ENCODE data around the gene LRRC49. TPM values are rescaled to one million over a fixed set of nuclear protein-coding genes. Genes with fewer than 3 reads are reported as not detected.

The LRRC49 gene
- total RNA-seq, 4 donors from 2014 or later, result 2.7 to 6.0 (median 4.4) TPM; not detected in 1

DNA sequence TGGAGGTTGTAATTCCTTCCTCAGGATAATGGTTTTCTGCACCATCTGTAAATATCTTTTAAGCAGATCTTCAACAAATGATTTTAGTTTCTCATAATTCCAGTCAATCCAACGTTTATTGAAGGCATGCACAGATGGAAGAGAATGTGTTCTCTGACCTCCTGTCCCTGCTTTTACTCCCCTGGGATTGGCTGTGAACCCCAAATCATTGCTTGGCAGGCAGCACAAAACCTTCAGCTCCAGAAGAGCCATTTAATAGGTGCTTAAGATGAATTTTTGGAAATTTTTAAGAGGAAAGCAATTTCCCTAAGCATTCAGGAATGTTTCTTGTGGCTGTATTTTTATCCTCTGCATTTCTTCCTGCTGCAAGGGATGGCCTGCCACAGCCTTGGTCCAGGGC, 197.2 kb downstream of the LRRC49 start:
- Histone ChIP-seq H3K27me3 (no peaks in the 10 kb centered on the region), H3K9me3 (no peaks in the 10 kb centered on the region), H3K36me3 (no peaks in the 10 kb centered on the region), H3K4me1 (no peaks in the 10 kb centered on the region), H3K27ac (no peak overlapping the region), H3K4me3 (no peak overlapping the region)
- no peak for TF ChIP-seq POLR2A (IDR thresholded peaks at IDR 0.05)
- TF ChIP-seq, protein P1, sequence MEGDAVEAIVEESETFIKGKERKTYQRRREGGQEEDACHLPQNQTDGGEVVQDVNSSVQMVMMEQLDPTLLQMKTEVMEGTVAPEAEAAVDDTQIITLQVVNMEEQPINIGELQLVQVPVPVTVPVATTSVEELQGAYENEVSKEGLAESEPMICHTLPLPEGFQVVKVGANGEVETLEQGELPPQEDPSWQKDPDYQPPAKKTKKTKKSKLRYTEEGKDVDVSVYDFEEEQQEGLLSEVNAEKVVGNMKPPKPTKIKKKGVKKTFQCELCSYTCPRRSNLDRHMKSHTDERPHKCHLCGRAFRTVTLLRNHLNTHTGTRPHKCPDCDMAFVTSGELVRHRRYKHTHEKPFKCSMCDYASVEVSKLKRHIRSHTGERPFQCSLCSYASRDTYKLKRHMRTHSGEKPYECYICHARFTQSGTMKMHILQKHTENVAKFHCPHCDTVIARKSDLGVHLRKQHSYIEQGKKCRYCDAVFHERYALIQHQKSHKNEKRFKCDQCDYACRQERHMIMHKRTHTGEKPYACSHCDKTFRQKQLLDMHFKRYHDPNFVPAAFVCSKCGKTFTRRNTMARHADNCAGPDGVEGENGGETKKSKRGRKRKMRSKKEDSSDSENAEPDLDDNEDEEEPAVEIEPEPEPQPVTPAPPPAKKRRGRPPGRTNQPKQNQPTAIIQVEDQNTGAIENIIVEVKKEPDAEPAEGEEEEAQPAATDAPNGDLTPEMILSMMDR (IDR thresholded peaks at IDR 0.05), result no peak
- no peak for DNase-seq

DNA sequence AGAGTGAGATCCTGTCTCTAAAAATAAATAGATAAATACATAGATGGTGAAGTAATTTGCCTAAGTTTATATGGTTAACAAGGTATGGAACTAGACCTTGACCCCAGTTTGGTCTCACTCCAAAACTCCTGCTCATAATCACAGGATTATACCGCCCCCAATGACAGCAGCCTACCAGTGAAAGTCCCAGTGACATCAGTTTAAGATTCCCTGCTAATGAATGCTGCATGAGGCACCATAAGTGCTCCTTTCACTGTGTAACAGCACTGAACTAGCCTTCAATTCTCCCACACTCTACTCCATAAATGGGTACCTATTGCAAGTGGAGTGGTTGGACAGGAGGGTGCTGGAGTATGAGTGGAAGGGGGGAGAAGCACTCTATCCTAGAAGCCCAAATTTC, 199.0 kb downstream of the LRRC49 start:
- TF ChIP-seq, protein P1 (IDR thresholded peaks at IDR 0.05), result no peak
- TF ChIP-seq POLR2A (IDR thresholded peaks at IDR 0.05), result no peak
- H3K36me3 ChIP-seq, result no peaks in the 10 kb centered on the region
- no peak overlapping the region for H3K27ac ChIP-seq
- no peaks in the 10 kb centered on the region for H3K4me1 ChIP-seq
- H3K4me3 ChIP-seq, result no peak overlapping the region
- H3K9me3 ChIP-seq, result no peaks in the 10 kb centered on the region
- no peak for DNase-seq
- no peaks in the 10 kb centered on the region for H3K27me3 ChIP-seq

DNA sequence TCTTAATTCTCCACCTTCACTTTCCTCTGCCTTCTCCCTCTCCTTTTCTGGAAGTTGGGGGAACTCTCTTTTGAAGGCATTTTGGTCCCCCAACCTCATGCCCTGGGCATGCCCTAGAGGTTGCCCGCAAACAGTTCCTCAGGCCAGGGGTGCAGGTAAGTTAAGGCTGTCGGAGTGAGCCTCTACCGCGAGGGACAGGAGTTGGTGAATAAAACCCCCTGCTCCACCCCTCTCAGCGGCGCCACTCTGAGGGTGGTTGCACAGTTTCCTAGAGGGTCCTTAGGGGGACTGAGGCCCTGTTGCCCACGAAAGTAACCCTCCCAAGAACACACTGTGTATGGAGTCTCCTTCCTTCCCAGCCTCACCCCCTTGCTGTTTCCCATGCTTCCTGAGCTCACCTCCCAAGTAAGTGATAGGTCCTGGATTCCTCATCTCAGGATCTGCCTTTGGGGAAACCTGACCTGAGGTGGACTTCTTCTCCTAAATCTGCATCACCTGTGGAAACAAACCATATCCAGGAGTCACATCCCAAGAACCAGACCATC, 199.5 kb downstream of the LRRC49 start:
- TF ChIP-seq, protein P1 (IDR thresholded peaks at IDR 0.05), result no peak
- no peak for TF ChIP-seq POLR2A (IDR thresholded peaks at IDR 0.05)

DNA sequence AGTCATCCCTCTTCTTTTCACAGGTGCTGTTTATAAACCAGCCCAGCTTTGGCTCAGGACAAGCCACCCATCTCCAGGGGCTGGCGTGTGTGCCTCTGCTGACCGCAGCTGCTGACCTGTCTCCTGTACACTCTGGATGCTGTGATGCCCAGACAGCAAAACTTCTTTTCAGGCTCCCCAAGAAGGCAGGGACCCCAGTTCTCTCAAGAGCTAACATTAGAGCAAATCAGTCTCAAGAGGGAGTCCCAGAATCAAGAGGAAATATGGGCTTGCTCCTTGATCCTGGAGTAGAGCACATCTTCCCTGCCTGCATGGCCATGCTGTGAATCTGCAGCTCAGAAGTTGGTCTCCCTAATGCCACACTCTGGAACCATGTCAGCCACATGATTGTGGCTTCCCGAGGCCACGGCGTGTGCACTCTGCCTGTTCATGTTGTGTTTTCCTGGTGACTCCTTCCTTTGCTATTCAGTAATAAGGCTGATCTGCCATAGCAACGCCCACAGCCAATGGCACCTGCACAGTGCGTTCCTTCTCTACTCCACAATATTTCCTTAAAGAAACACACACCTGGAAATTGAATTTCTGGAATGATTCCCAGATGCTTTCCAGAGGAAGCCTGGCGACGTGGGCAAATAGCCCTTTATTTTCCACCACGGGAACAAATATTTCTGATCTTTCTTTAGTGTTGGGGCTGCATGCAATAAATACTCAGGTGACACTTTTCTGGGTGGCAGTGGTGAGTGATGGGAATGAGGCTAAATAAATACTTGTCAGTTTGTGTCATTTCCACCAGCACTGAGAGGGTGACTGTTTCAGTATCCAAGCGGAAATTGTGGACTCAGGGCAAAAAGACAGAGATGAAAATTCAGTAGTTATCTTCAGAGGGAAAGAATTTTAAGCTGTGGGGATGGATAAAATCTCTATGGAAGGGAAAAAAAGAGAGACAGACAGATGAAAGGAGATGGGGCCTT, 200.7 kb downstream of the LRRC49 start:
- no peaks in the 10 kb centered on the region for H3K4me1 ChIP-seq
- TF ChIP-seq, protein P1 (IDR thresholded peaks at IDR 0.05), result no peak
- no peak for TF ChIP-seq POLR2A (IDR thresholded peaks at IDR 0.05)
- H3K4me3 ChIP-seq, result no peak overlapping the region
- H3K36me3 ChIP-seq, result no peaks in the 10 kb centered on the region
- H3K9me3 ChIP-seq, result no peaks in the 10 kb centered on the region
- no peak overlapping the region for H3K27ac ChIP-seq
- H3K27me3 ChIP-seq, result no peaks in the 10 kb centered on the region
- peak in 2 of 3 donors; percentile 68 to 78 for DNase-seq

More for the DNA sequence above, 199.5 kb downstream of the LRRC49 start:
- no peaks in the 10 kb centered on the region for H3K4me1 ChIP-seq
- no peak overlapping the region for H3K4me3 ChIP-seq
- H3K27ac ChIP-seq, result no peak overlapping the region
- H3K36me3 ChIP-seq, result no peaks in the 10 kb centered on the region
- no peaks in the 10 kb centered on the region for H3K27me3 ChIP-seq
- H3K9me3 ChIP-seq, result no peaks in the 10 kb centered on the region
- DNase-seq, result no peak

DNA sequence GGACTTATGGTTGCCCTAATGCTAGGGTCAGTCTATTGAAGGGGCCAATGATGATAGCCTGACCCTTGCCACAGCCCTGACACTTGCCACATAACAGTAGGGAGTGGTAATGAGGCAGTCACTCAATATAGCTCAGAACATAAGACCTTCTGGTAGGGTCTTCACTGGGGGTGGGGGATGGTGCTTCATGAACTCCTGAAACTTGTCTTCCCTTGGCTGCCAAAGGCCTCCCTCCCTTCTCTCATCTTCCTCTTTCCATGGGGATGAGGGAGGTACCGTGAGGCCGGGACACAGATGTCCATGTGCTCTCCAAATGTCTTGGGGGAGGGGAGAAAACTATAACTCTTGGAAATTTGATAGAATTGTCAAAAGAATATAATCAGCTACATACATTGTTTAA, 201.5 kb downstream of the LRRC49 start:
- no peak for TF ChIP-seq POLR2A (IDR thresholded peaks at IDR 0.05)
- no peaks in the 10 kb centered on the region for H3K36me3 ChIP-seq
- H3K4me1 ChIP-seq, result no peaks in the 10 kb centered on the region
- H3K27ac ChIP-seq, result no peak overlapping the region
- no peaks in the 10 kb centered on the region for H3K27me3 ChIP-seq
- DNase-seq, result no peak
- H3K9me3 ChIP-seq, result no peaks in the 10 kb centered on the region
- no peak overlapping the region for H3K4me3 ChIP-seq

DNA sequence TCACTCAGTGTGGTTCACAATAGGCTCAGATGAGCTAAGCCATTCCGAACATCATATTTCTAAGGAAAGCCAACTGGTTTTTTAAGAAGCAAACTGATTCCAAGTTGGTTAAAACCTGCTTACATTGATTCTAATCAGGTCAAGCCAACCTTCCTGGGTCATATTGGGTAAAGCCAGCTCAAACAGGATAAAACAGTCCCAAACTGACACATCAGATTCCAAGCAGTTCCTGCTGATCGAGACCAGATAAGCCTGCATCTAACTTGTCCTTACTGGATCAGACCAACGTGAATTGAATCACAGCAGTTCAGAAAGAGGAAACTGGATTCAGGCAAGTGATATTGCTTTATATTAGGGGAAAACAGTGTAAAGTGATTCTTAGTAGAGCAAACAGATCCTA, 204.1 kb downstream of the LRRC49 start:
- Histone ChIP-seq H3K36me3 (no peaks in the 10 kb centered on the region), H3K9me3 (no peaks in the 10 kb centered on the region), H3K27ac (no peak overlapping the region), H3K27me3 (no peaks in the 10 kb centered on the region), H3K4me1 (no peaks in the 10 kb centered on the region), H3K4me3 (no peak overlapping the region)
- DNase-seq, result no peak
- TF ChIP-seq, protein P1 (IDR thresholded peaks at IDR 0.05), result no peak

All from Peyer's patch (tissue), 4 donors.